GM19455 (cell line): ENCODE results near the gene PLA2G5.
"Not testable (repeated sequence)": the region's sequence is repeated elsewhere in the genome, so short reads cannot be mapped to it uniquely, and the experiment has no call there.

ENCODE experiments used
- ATAC-seq: cut with Tn5 transposase; IDR thresholded peaks from one replicate; pipeline ENCODE4 v1.9.1; 2021; ENCODE audit not compliant: unreplicated experiment

The PLA2G5 gene

DNA sequence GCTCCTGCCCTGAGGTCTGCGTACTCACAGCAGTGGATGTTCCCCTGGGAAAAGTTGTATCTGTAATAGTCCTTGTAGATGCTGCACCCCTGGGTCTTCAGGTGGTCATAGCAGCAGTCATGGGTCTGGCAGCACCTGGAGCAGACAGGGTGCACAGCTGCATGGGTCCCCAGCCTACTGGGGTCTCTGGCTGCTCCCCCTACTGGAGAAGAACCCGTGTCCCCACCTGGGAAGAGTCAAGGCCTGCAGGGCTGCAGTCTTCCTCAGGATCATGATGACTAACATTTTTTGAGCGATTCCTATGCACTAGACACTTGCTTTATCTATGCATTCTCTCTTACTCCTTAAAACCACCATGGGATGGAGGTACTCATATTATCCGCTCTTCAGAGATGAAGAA lies 45.5 kb downstream of the PLA2G5 start:
- ATAC-seq = no peak

DNA sequence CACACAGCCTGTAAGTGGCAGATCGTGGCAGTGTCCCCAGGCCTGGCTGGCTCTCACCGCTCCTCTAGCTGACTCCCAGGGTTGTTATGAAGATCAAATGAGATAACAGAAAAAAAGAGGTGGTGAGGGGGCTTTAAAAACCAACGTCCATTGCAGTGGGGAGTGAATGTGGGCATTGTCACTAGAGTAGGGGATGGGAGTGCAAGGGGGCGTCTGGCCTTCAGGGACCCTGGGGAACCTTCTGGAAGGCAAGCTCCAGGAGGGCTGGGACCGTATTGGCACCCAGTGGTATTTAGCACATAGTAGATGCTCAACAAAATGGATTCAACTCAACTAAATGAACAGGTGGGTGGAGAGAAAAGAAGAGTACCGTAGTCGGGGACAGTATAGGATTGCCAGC lies 45.9 kb downstream of the PLA2G5 start:
- no peak for ATAC-seq

DNA sequence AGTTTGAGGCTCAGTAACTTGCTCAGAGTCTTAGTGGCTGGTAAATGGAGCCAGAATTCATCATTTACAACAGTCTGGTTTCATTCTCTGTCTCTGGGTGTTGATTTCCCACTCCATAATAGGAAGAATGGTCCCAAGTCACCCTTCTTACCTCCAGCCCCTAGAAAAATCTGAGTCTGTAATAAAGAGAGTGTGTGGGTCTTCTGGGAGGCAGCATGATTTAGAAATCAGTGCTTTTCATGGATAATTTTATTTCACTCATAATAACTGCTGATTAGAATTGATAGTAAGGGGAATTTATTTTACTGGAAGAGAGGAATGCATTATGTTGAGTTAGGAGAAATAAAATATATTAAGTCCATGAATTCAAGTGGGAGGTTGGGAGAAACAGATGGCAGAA lies 47.2 kb downstream of the PLA2G5 start:
- no peak for ATAC-seq

DNA sequence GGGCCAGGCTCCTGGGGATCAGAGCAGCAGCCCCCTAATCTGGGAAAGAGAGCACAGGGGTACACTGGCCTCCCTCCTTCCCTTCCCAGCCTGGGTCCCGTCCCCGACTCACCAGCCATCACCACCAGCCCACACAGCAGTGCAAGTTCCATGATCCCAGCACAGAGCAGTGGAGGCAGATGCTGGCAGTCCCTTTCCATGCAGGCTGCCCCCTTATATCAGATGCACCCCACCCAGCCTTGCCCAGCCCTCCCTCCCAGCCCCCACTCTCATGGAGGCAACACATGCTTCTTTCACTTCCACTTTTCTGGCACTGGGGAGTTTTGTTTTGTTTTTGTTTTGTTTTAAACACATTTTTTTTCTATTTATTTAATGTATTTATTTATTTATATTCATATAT lies 49.4 kb downstream of the PLA2G5 start, which contains the start of gene PLA2G2D:
PLA2G2D (minus strand) TSS at position 190 of the 400 bp plus-strand sequence; CDS start at position 152, 38 bp downstream.
- no peak for ATAC-seq

DNA sequence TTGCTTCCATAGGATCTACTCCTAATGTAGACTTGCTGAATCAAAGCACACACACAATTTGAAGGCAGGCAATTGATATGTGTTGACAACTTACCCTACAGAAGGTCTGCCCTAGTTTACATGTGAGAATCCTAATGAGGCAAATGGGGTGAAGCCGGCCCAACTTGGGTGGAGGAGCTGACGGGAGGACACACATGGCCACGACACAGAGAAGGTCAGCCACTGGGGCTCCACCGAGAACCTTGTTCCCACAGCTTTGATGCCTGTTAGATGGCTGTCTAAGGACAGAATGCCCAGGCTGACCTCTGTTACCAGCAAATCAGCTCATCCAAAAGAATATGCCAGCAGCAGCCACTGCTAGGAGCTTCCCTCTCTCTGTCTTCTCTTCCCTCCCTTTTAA lies 50.8 kb downstream of the PLA2G5 start:
- no peak for ATAC-seq

DNA sequence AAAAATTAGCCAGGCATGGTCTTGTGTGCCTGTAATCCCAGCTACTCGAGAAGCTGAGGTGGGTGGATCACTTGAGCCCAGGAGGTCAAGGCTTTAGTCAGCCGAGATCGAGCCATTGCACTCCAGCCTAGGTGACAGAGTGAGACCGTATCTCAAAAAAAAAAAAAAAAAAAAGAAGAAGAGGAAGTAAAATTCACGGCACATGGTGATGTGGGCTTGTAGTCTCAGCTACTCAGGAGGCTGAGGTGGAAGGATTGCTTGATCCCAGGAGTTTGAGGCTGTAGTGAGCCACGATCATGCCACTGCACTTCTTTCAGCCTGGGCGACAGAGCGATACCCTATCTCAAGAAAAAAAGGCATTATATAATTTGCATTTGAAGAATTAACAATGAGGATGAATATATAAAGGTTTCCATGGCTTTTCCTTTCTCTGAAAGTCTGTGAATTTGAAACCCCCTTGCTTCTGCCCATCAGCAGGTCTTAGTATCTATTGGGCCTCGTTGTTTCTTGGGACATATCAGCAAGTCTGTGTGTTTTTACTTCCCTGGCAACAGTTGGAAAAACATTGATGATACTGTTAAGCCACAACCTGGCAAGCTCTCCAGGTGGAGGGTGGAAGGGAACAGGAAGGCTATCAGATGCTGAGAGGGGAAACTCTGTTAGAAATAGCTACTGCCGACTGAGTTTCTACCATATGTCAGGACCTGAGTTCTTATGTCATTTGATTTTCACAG lies 53.9 kb downstream of the PLA2G5 start:
- ATAC-seq = no peak

DNA sequence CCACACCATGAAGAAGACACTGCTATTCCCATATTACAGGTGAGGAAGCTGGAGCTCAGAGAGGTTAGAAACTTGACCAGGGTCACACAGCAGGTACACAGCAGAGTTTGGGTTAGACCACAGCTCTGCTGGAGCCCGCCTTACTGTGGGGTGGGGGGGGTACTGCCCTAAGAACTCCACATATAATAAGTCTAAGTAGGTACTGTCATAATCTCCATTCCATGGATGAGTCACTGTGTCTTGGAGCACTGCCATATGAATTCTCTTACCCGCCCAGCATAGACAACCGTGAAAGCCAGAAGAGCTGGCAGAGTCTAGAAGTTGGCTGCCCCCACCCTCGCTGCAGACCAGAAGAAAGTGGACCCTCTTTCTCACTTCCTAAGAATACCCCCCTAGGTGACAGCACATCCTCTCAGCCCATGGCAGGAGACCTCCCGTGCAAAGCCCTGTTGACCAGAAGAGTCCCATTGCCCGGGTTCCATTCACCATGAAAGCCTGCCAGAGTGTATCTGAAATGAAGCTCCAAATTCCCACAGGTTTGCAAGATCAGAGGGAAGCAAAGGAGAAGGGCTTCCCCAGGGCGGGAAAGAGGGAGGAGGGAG lies 54.6 kb downstream of the PLA2G5 start:
- no peak for ATAC-seq

DNA sequence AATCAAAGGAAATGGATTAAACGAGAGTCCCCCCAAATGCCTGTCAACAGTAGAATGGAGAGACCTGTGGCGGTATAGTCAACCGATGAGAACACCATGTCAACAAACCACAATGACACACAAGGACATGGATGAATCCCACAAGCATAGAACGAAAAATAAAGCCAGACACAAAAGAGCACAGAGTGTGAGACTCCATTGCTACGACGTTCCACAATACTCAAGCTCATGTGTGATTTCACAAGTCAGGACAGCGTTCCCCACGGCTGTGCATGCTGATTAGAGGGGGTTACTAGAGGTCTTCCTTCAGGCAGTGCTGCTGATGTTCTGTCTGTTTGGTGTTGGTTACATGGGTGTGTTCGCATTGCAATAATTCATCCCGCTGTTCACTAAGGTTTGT lies 55.1 kb downstream of the PLA2G5 start:
- no peak for ATAC-seq

DNA sequence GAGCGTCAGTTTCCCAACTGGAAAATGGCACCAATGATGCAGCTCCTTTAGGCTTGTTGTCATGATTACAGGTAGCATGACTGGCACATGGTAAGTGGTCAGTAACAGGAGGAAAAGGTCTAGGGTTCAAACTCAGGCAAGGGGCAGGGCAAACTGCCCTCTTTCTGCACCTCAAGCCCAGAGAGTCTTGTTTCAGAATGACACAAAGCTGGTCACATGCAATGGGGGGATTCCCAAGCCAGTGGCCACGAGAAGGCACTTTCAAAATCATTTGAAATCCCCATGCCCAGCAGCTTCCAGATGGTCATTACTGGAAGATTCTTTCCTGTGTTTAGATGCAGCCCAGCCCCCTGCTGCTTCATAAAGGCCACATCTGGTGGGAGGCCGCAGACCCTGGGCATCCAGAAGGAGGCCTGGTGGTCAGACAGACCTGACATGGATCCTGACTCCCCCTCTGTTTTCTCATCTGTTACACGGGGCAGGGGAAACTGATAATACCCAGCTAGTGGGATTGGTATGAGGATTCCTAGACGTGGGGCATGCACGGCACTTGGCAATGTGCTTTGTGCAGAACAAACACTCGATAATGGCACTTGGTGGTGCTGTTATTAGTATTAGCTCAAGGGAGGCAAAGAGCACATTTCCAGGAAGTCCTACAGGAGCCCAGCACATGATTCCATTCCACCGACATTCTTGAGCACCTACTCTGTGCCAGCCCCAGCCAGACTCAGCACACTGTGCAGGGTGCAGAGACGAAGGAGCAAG lies 56.2 kb downstream of the PLA2G5 start:
- ATAC-seq = no peak

DNA sequence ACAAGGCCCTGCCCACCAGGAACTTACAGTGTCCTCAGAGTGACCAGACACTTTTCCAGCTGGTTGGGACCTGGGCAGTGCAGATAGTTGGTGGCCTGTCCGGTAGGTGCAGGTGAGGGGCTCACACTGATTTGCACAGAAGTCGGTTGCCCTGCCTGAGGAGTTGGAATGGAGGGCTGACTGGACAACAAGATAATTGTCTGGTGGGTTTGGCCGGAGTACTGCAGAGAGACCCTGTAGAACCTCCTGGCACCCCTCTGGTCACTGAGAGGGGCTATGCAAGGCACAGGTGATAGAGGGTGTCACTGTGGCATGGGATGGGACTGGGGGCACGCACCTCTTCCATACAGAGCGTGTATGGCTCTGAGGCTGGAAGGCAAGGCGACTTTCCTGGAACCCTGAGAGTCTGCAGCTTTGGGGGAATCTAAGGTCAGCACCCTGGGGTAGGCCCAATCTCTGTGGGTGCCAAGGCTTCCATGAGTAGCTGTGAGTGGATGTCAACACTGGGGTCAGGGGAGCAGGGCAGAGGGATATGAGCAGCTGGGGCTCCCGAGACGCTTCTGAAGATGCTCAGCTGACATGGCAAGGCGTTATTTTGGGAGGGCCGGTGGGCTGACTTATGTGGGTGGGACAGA lies 56.9 kb downstream of the PLA2G5 start:
- no peak for ATAC-seq

DNA sequence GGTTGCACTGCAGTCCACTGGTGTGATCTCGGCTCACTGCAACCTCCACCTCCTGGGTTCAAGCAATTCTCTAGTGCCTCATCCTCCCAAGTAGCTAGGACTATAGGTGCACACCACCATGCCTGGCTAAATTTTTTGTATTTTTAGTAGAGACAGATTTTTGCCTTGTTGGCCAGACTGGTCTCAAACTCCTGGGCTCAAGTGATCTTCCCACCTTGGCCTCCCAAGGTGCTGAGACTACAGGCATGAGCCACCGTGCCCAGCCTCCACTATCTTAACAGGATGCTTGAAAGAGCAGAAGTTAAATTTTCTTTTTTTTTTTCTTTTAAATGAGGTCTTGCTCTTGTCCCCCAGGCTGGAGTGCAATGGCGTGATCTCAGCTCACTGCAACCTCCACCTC lies 60.5 kb downstream of the PLA2G5 start:
- ATAC-seq = not testable (repeated sequence)

DNA sequence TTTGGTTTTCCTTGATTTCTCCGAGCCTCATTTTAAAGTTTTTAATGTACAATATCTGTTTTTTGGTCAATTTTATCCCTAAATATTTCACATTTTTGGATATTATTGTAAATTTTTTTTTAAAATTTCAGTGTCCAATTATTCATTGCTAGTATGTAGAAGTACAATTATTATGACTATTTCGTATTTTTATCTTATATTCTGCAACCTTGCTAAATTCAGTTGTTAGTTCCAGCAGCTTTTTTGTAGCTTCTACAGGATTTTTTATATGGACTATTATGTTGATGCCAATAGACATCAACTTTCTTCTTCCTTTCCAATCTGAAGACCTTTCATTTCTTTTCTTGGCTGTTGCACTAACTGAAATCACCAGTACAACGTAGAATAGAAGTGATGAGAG lies 65.0 kb downstream of the PLA2G5 start:
- ATAC-seq = no peak

DNA sequence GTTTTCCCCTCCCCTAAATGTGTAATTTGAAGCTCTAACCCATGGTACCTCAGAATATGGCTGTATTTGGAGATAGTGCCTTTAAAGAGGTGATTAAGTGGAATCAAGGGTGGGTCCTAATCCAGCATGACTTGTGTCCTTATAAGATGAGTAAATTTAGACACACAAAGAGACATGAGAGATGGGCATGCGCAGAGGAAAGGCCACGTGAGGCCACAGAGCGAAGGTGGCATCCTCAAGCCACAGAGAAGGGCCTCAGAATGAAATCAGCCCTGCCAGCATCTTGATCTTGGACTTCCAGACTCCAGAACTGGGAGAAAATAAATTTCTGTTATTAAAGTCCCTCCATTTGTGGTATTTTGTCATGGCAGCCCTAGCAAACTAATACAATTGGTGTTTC lies 66.3 kb downstream of the PLA2G5 start:
- ATAC-seq = no peak

DNA sequence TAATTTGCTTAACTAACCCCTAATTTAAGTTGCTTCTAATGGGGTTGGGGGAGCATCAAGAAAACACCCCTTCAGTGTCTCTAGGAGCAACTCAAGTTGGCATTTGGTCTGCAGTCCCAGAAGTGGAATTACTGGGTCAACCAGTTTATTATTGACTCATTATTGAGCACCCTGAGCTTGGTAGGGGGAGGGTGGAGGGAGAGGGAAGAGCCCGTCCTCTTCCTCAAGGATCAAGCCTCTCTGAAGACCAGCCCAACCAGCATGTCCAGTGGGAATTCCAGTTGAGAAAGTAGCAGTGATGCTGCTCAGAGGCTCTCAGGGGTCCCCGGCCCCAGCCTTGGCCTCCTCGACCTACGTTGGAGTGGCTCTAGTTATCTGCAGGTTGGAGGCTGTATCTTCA lies 67.1 kb downstream of the PLA2G5 start:
- no peak for ATAC-seq

DNA sequence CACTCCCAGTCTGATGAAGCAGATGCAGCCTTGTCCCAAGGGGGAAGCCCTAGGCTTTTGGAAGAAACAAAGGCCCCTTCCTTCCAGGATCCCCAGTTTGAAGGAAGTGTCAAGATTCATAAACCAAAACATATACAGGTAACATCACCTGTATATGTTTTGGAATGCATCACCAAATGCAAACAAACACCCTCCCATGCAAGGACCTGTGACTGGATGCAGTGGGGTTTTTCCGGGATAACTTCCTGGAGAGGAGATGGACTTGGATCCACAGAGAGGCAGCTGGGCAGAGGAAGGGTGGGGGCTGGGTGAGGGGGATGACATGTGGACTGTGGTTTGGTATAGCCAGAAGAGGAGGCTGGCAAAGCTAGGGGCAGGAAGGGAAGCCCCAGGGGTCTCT lies 67.6 kb downstream of the PLA2G5 start:
- no peak for ATAC-seq

DNA sequence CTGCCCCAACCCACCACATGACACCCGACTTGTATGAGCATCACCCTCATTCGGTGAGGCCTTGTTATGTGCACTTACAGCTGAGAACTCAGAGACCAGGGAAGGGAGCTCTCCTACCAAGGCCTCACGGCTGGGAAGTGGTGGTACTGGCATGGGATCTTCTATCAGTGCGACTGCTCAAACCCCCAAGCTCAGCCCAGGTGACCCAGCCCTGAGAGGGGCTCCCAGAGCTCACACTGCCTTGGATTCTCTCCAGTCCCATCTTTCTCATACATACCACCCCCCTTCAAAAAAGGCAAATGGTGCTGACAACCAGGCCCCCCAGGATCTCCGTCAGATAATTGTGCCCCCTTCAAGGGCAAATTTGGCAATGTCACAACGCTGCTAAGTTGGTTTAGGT lies 68.4 kb downstream of the PLA2G5 start:
- no peak for ATAC-seq

DNA sequence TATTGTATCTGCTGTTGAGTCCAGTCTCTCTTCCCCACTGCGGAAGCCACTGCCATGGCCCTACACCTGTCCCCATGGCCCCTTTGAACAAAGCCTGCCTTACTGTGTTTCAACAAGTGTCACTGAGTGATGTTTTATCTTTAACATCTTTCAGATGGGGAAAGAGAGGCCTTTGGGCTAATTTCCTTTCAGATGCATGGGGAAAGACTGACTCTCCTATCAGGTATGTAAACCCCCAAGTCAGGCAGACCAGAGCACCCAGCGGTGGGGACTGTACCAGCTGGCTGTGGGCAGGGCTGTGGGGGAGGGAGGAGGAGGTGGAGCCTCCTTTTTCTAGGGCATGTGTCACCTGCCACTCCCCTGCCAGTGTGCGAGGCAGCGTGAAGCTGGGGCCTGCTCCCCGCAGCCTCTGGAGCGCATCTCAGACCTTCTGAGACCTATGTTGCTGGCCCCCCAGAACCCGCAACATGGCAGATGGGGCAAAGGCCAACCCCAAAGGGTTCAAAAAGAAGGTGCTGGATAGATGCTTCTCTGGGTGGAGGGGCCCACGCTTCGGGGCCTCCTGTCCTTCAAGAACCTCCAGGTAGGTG lies 69.1 kb downstream of the PLA2G5 start, which contains the start of gene PLA2G2F:
PLA2G2F (plus strand) TSS at position 363 of the 590 bp plus-strand sequence; CDS start at position 468, 105 bp downstream.
- ATAC-seq = no peak

DNA sequence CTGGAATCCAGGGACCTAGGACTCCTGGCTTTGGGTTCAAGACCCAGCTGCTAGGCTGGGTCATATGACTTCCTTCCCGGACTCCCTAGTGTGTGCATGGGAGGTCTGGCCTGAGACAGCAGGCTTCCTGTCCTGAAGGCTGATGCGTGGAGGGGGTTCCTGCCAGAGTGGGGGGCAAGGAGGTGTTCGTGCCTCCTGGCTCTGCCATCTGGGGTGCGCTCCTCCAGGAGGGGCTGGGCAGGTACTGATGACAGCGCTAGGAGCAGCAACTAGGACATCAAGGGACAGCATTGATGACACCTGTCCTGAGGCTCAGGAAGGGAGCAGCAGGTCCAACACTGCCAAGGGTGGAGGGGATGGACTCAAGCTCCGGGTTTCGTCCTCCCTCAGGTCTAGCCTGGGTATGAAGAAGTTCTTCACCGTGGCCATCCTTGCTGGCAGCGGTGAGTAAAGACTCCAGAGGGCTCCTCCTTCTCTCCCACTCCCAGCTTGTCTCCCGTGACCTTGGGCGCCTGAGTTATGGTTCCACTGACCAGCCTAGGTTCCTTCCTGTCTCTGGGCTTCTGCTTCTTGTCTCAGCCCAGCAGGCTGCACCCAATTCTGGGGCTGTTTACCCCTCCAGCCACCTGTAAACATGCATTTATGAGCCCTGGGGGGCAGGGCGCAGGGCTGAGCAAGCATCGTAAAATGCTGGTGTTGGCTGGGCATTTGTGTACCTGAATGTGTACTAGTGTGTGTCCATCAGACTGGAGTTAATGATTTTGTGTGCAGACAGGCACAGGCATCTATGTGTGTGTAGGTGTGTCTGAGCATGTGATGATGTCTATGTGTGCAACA lies 70.0 kb downstream of the PLA2G5 start:
- ATAC-seq = no peak

DNA sequence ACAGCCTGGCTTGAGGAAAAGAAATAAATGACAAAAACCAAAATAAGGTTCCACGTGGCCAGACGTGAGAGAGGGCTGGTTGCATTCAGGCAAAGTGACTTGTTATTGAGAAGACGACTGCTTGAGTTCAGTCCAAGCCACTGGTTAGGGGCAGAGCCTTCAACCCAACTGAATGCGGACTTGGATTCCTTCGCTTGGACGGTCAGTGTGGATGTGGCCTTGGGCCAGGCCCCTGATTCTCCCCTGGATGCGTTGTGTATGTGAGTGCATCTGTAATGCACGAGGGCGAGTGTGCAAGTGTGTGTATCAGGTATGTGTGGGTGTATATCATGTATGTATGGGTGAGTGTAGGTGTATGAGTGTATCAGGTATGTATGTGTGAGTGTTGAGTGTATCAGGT lies 71.0 kb downstream of the PLA2G5 start:
- no peak for ATAC-seq

DNA sequence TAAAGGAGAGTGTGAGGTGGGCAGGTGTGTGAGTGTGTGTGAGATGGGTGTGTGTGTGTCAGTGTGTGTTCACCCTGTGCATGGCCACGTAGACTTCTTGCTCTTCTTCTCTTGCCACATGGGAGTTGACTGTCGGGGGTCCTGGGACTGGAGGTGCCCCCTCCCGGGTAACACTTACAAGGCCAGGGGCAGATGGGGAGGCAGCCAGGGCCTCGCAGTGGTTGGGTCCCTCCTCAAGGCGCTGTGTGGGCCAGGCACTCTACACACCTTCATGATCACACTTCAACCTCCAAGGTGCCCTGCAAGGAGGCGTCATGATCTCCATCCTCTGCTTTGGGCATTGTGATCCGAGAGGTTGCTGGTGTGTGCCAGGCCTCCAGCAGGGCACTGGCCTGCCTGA lies 71.5 kb downstream of the PLA2G5 start:
- ATAC-seq = no peak
